ENCODE measurements around the gene CAPN9. TPM values are rescaled to one million over a fixed set of nuclear protein-coding genes. Genes with fewer than 3 reads are reported as not detected.

Gene CAPN9
- total and polyA plus RNA-seq, 5 donors: 0.23 to 0.53 (median 0.28) TPM

GRCh38 chr1:230790026-230790425 lies 42.8 kb downstream of the CAPN9 start:
- no peak overlapping the region for H3K4me3 ChIP-seq (ENCODE audit: low read length)
- H3K9me3 ChIP-seq (ENCODE audit: control insufficient read depth, low read length): no peaks in the 10 kb centered on the region
- H3K4me1 ChIP-seq (ENCODE audit: control insufficient read depth, insufficient read depth, low read length): no peaks in the 10 kb centered on the region
- DNase-seq (no peak), ATAC-seq (no peak)
- intact Hi-C loops (cut with DNase I): no loop called here
- 76% methylated on average over 5 of the region's 5 CpGs for WGBS
- H3K27me3 ChIP-seq (ENCODE audit: control insufficient read depth, insufficient read depth): no peaks in the 10 kb centered on the region
- H3K27ac ChIP-seq (ENCODE audit: low read length): no peak overlapping the region

GRCh38 chr1:230791986-230792564 lies 44.9 kb downstream of the CAPN9 start:
- Histone ChIP-seq H3K4me1 (ENCODE audit: control insufficient read depth, insufficient read depth, low read length) (no peaks in the 10 kb centered on the region), H3K27me3 (ENCODE audit: control insufficient read depth, insufficient read depth) (no peaks in the 10 kb centered on the region), H3K9me3 (ENCODE audit: control insufficient read depth, low read length) (no peaks in the 10 kb centered on the region), H3K4me3 (ENCODE audit: low read length) (no peak overlapping the region), H3K27ac (ENCODE audit: low read length) (no peak overlapping the region)
- WGBS: 75% methylated on average over 5 of the region's 5 CpGs
- intact Hi-C loops (cut with DNase I): no loop called here
- no peak for ATAC-seq
- DNase-seq: no peak

GRCh38 chr1:230792691-230793462 lies 45.7 kb downstream of the CAPN9 start:
- no peak for ATAC-seq
- Histone ChIP-seq H3K9me3 (ENCODE audit: control insufficient read depth, low read length) (no peaks in the 10 kb centered on the region), H3K4me1 (ENCODE audit: control insufficient read depth, insufficient read depth, low read length) (no peaks in the 10 kb centered on the region), H3K27ac (ENCODE audit: low read length) (no peak overlapping the region), H3K27me3 (ENCODE audit: control insufficient read depth, insufficient read depth) (no peaks in the 10 kb centered on the region), H3K4me3 (ENCODE audit: low read length) (no peak overlapping the region)
- WGBS: 88% methylated on average over 13 of the region's 13 CpGs
- no peak for DNase-seq
- intact Hi-C loops (cut with DNase I): no loop called here

GRCh38 chr1:230793463-230793745 lies 46.2 kb downstream of the CAPN9 start:
- intact Hi-C loops (cut with DNase I): no loop called here
- Histone ChIP-seq H3K27ac (ENCODE audit: low read length) (no peak overlapping the region), H3K4me1 (ENCODE audit: control insufficient read depth, insufficient read depth, low read length) (no peaks in the 10 kb centered on the region), H3K9me3 (ENCODE audit: control insufficient read depth, low read length) (no peaks in the 10 kb centered on the region), H3K4me3 (ENCODE audit: low read length) (no peak overlapping the region), H3K27me3 (ENCODE audit: control insufficient read depth, insufficient read depth) (no peaks in the 10 kb centered on the region)
- WGBS: 91% methylated on average over 9 of the region's 9 CpGs
- ATAC-seq: no peak
- DNase-seq: no peak

GRCh38 chr1:230794431-230794830 lies 47.2 kb downstream of the CAPN9 start:
- H3K9me3 ChIP-seq (ENCODE audit: control insufficient read depth, low read length): no peaks in the 10 kb centered on the region
- no peaks in the 10 kb centered on the region for H3K4me1 ChIP-seq (ENCODE audit: control insufficient read depth, insufficient read depth, low read length)
- intact Hi-C loops (cut with DNase I): loop anchor here in 1 of 4 donors (2.0 kb wide), 1 partner anchor 118 kb away; no protein-coding TSS in a partner anchor
- DNase-seq: no peak
- no peaks in the 10 kb centered on the region for H3K27me3 ChIP-seq (ENCODE audit: control insufficient read depth, insufficient read depth)
- 52% methylated on average over 5 of the region's 5 CpGs for WGBS
- no peak overlapping the region for H3K27ac ChIP-seq (ENCODE audit: low read length)
- H3K4me3 ChIP-seq (ENCODE audit: low read length): no peak overlapping the region
- ATAC-seq: no peak

- intact Hi-C loops (cut with DNase I): loop anchor here (2.0 to 5.0 kb wide), 3 partner anchors 118 to 417 kb away; no protein-coding TSS in a partner anchor
- no peaks in the 10 kb centered on the region for H3K9me3 ChIP-seq (ENCODE audit: control insufficient read depth, low read length)
- no peaks in the 10 kb centered on the region for H3K4me1 ChIP-seq (ENCODE audit: control insufficient read depth, insufficient read depth, low read length)
- no peaks in the 10 kb centered on the region for H3K27me3 ChIP-seq (ENCODE audit: control insufficient read depth, insufficient read depth)
- H3K4me3 ChIP-seq (ENCODE audit: low read length): no peak overlapping the region
- no peak overlapping the region for H3K27ac ChIP-seq (ENCODE audit: low read length)
- DNase-seq: no peak
- no peak for ATAC-seq
- WGBS: 89% methylated on average over 19 of the region's 19 CpGs
These were observed 47.9 kb downstream of the CAPN9 start for GRCh38 chr1:230794871-230795605.

GRCh38 chr1:230796626-230797025 lies 49.4 kb downstream of the CAPN9 start:
- Histone ChIP-seq H3K4me3 (ENCODE audit: low read length) (no peak overlapping the region), H3K27me3 (ENCODE audit: control insufficient read depth, insufficient read depth) (no peaks in the 10 kb centered on the region), H3K27ac (ENCODE audit: low read length) (no peak overlapping the region), H3K9me3 (ENCODE audit: control insufficient read depth, low read length) (no peaks in the 10 kb centered on the region), H3K4me1 (ENCODE audit: control insufficient read depth, insufficient read depth, low read length) (no peaks in the 10 kb centered on the region)
- 32% methylated on average over 2 of the region's 2 CpGs for WGBS
- ATAC-seq (no peak), DNase-seq (no peak)
- intact Hi-C loops (cut with DNase I): loop anchor here (5.0 kb wide), 2 partner anchors 121 to 416 kb away; no protein-coding TSS in a partner anchor

GRCh38 chr1:230797376-230797920 lies 50.3 kb downstream of the CAPN9 start:
- Histone ChIP-seq H3K4me3 (ENCODE audit: low read length) (no peak overlapping the region), H3K4me1 (ENCODE audit: control insufficient read depth, insufficient read depth, low read length) (no peaks in the 10 kb centered on the region), H3K9me3 (ENCODE audit: control insufficient read depth, low read length) (no peaks in the 10 kb centered on the region), H3K27me3 (ENCODE audit: control insufficient read depth, insufficient read depth) (no peaks in the 10 kb centered on the region), H3K27ac (ENCODE audit: low read length) (no peak overlapping the region)
- DNase-seq: peak in 1 of 3 donors; percentile 57
- ATAC-seq: peak; percentile 7 to 12
- 75% methylated on average over 13 of the region's 13 CpGs for WGBS
- intact Hi-C loops (cut with DNase I): loop anchor here (5.0 kb wide), 2 partner anchors 120 to 415 kb away; no protein-coding TSS in a partner anchor

- H3K27me3 ChIP-seq (ENCODE audit: control insufficient read depth, insufficient read depth): no peaks in the 10 kb centered on the region
- no peaks in the 10 kb centered on the region for H3K4me1 ChIP-seq (ENCODE audit: control insufficient read depth, insufficient read depth, low read length)
- no peak overlapping the region for H3K27ac ChIP-seq (ENCODE audit: low read length)
- ATAC-seq (peak; percentile 86 to 88), DNase-seq (peak; percentile 59 to 76 (median 71))
- intact Hi-C loops (cut with DNase I): loop anchor here (2.0 to 5.0 kb wide), 3 partner anchors 119 to 414 kb away; no protein-coding TSS in a partner anchor
- no peak overlapping the region for H3K4me3 ChIP-seq (ENCODE audit: low read length)
- 19% methylated on average over 7 of the region's 7 CpGs for WGBS
- H3K9me3 ChIP-seq (ENCODE audit: control insufficient read depth, low read length): no peaks in the 10 kb centered on the region
These were observed 50.8 kb downstream of the CAPN9 start for GRCh38 chr1:230797942-230798365.

GRCh38 chr1:230798491-230798890 lies 51.3 kb downstream of the CAPN9 start:
- intact Hi-C loops (cut with DNase I): loop anchor here (2.0 to 5.0 kb wide), 3 partner anchors 118 to 414 kb away; no protein-coding TSS in a partner anchor
- 83% methylated on average over 5 of the region's 5 CpGs for WGBS
- no peaks in the 10 kb centered on the region for H3K27me3 ChIP-seq (ENCODE audit: control insufficient read depth, insufficient read depth)
- no peak overlapping the region for H3K27ac ChIP-seq (ENCODE audit: low read length)
- H3K9me3 ChIP-seq (ENCODE audit: control insufficient read depth, low read length): no peaks in the 10 kb centered on the region
- no peak for ATAC-seq
- no peak overlapping the region for H3K4me3 ChIP-seq (ENCODE audit: low read length)
- DNase-seq: no peak
- H3K4me1 ChIP-seq (ENCODE audit: control insufficient read depth, insufficient read depth, low read length): no peaks in the 10 kb centered on the region
